Measurements from ENCODE around the gene P2RY14.

GRCh38 chr3:151307131-151307530 is 28.8 kb upstream of the P2RY14 start:
- TF ChIP-seq CTCF (IDR thresholded peaks at IDR 0.05), result no peak
- no peak for TF ChIP-seq POLR2A (IDR thresholded peaks at IDR 0.05)
